ENCODE results near the gene ARX.

DNA sequence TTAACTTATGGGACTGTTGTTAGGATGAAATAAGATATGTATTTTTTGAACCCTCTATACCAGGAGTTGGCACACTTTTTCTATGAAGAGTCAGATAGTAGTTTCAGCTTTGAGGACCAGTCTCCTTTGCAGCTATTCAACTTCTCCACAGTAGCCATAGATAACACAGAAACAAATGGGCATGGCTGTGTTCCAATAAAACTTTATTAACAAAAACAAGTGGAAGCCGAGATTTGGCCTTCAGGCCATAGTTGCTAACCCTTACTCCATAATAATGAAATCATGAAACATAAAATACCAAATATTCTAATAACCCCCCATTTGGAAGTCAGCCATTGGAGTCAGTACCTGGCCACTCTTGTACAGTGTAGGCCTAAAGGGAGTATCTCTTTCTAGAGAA, 30.6 kb downstream of the ARX start:
- no peak for TF ChIP-seq POLR2A (IDR thresholded peaks at IDR 0.05)
- TF ChIP-seq, protein P1, sequence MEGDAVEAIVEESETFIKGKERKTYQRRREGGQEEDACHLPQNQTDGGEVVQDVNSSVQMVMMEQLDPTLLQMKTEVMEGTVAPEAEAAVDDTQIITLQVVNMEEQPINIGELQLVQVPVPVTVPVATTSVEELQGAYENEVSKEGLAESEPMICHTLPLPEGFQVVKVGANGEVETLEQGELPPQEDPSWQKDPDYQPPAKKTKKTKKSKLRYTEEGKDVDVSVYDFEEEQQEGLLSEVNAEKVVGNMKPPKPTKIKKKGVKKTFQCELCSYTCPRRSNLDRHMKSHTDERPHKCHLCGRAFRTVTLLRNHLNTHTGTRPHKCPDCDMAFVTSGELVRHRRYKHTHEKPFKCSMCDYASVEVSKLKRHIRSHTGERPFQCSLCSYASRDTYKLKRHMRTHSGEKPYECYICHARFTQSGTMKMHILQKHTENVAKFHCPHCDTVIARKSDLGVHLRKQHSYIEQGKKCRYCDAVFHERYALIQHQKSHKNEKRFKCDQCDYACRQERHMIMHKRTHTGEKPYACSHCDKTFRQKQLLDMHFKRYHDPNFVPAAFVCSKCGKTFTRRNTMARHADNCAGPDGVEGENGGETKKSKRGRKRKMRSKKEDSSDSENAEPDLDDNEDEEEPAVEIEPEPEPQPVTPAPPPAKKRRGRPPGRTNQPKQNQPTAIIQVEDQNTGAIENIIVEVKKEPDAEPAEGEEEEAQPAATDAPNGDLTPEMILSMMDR (IDR thresholded peaks at IDR 0.05), result no peak
- TF ChIP-seq POLR2AphosphoS5 (IDR thresholded peaks at IDR 0.05), result no peak
